ENCODE results near the gene GSTA2.

The GSTA2 gene

DNA sequence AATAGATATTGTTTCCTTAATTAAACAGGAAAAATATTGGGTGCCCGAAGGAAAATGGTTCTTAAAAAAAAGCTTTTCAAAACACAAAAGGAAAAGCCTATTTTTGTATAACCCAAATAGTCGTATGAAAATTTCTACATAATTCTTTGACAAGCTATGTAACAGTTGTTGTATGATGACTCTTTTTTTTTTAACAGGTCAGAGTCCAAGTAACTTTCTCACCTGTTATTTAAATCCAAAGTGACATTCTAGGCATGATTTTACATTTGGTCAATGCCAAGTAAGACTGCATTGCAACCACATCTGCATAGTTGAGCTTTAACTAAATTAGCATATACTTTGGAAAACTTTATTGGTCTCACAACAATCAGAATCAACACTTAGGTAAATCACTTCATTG, 24.1 kb downstream of the GSTA2 start:
- no peak overlapping the region for H3K27ac ChIP-seq (ENCODE audit: low read length, poor library complexity, severe bottlenecking)
- H2BK5ac ChIP-seq (ENCODE audit: low read depth, low read length, poor library complexity, severe bottlenecking) = no peak overlapping the region
- H3K9ac ChIP-seq (ENCODE audit: low read length) = no peak overlapping the region
- no peak overlapping the region for H4K8ac ChIP-seq (ENCODE audit: low read length)
- no peak overlapping the region for H3K4me2 ChIP-seq (ENCODE audit: low read length, poor library complexity, severe bottlenecking)
- no peak overlapping the region for H2AK5ac ChIP-seq (ENCODE audit: low read length, severe bottlenecking)
- no peak overlapping the region for H3K4ac ChIP-seq (ENCODE audit: low read depth in 1 of 2, low read length in 2 of 2)
- H3K4me1 ChIP-seq (ENCODE audit: control insufficient read depth, insufficient read depth, low read depth, low read length) = no peaks in the 10 kb centered on the region
- no peak overlapping the region for H3K4me3 ChIP-seq (ENCODE audit: insufficient read depth in 1 of 2, low read depth in 1 of 2, low read length in 2 of 2)
- H3K14ac ChIP-seq (ENCODE audit: low read length in 2 of 2) = no peak overlapping the region
- no peak overlapping the region for H2BK15ac ChIP-seq (ENCODE audit: low read depth, poor library complexity, severe bottlenecking)
- no peaks in the 10 kb centered on the region for H3K36me3 ChIP-seq (ENCODE audit: control insufficient read depth in 1 of 2, insufficient read depth in 2 of 2, low read depth in 1 of 2, low read length in 2 of 2)
- no peak overlapping the region for H2AFZ ChIP-seq (ENCODE audit: low read depth, low read length)
- H3K79me1 ChIP-seq (replicated peaks; ENCODE audit: low read length, poor library complexity, severe bottlenecking) = no peaks in the 10 kb centered on the region
- H2BK12ac ChIP-seq (ENCODE audit: low read length in 2 of 2) = no peak overlapping the region
- no peak overlapping the region for H2BK120ac ChIP-seq (ENCODE audit: low read depth, low read length)
- H3K23ac ChIP-seq (ENCODE audit: low read length in 2 of 2) = no peak overlapping the region
- DNase-seq = no peak
- peaks cover 3 to 11% of the 10 kb centered on the region in 2 experiments for H3K27me3 ChIP-seq (ENCODE audit: control insufficient read depth in 1 of 2, insufficient read depth in 1 of 2, low read length in 2 of 2)
- no peak overlapping the region for H3K18ac ChIP-seq (ENCODE audit: low read depth in 1 of 2, low read length in 2 of 2)
- peaks cover 11% of the 10 kb centered on the region for H3K9me3 ChIP-seq (ENCODE audit: control insufficient read depth, low read length)
- no peak overlapping the region for H4K91ac ChIP-seq (ENCODE audit: low read length)
- WGBS = no CpG with 5 or more reads among the region's 2 CpGs

GRCh38 chr6:52736145-52736544, 27.1 kb downstream of the GSTA2 start:
- no peak overlapping the region for H3K23ac ChIP-seq (ENCODE audit: low read length in 2 of 2)
- no peak overlapping the region for H2BK5ac ChIP-seq (ENCODE audit: low read depth, low read length, poor library complexity, severe bottlenecking)
- H3K18ac ChIP-seq (ENCODE audit: low read depth in 1 of 2, low read length in 2 of 2) = no peak overlapping the region
- H4K91ac ChIP-seq (ENCODE audit: low read length) = no peak overlapping the region
- H3K4me1 ChIP-seq (ENCODE audit: control insufficient read depth, insufficient read depth, low read depth, low read length) = no peaks in the 10 kb centered on the region
- no peak overlapping the region for H3K4ac ChIP-seq (ENCODE audit: low read depth in 1 of 2, low read length in 2 of 2)
- no peak overlapping the region for H3K9ac ChIP-seq (ENCODE audit: low read length)
- H2BK120ac ChIP-seq (ENCODE audit: low read depth, low read length) = no peak overlapping the region
- no peaks in the 10 kb centered on the region for H3K36me3 ChIP-seq (ENCODE audit: control insufficient read depth in 1 of 2, insufficient read depth in 2 of 2, low read depth in 1 of 2, low read length in 2 of 2)
- WGBS = 90% methylated on average over 1 of the region's 1 CpG
- H3K14ac ChIP-seq (ENCODE audit: low read length in 2 of 2) = no peak overlapping the region
- H3K27me3 ChIP-seq (ENCODE audit: control insufficient read depth in 1 of 2, insufficient read depth in 1 of 2, low read length in 2 of 2) = peaks cover 3 to 5% of the 10 kb centered on the region in 2 experiments
- H3K79me1 ChIP-seq (replicated peaks; ENCODE audit: low read length, poor library complexity, severe bottlenecking) = no peaks in the 10 kb centered on the region
- H2BK15ac ChIP-seq (ENCODE audit: low read depth, poor library complexity, severe bottlenecking) = no peak overlapping the region
- no peak overlapping the region for H2BK12ac ChIP-seq (ENCODE audit: low read length in 2 of 2)
- H4K8ac ChIP-seq (ENCODE audit: low read length) = no peak overlapping the region
- H2AK5ac ChIP-seq (ENCODE audit: low read length, severe bottlenecking) = no peak overlapping the region
- H3K9me3 ChIP-seq (ENCODE audit: control insufficient read depth, low read length) = peaks cover 11% of the 10 kb centered on the region
- DNase-seq = no peak
- no peak overlapping the region for H3K27ac ChIP-seq (ENCODE audit: low read length, poor library complexity, severe bottlenecking)
- H3K4me2 ChIP-seq (ENCODE audit: low read length, poor library complexity, severe bottlenecking) = no peak overlapping the region
- no peak overlapping the region for H3K4me3 ChIP-seq (ENCODE audit: insufficient read depth in 1 of 2, low read depth in 1 of 2, low read length in 2 of 2)
- H2AFZ ChIP-seq (ENCODE audit: low read depth, low read length) = no peak overlapping the region

GRCh38 chr6:52735071-52735470, 28.2 kb downstream of the GSTA2 start:
- no peak overlapping the region for H3K4me2 ChIP-seq (ENCODE audit: low read length, poor library complexity, severe bottlenecking)
- no peak overlapping the region for H3K14ac ChIP-seq (ENCODE audit: low read length in 2 of 2)
- H3K79me1 ChIP-seq (replicated peaks; ENCODE audit: low read length, poor library complexity, severe bottlenecking) = no peaks in the 10 kb centered on the region
- no peak overlapping the region for H3K4me3 ChIP-seq (ENCODE audit: insufficient read depth in 1 of 2, low read depth in 1 of 2, low read length in 2 of 2)
- H3K4me1 ChIP-seq (ENCODE audit: control insufficient read depth, insufficient read depth, low read depth, low read length) = no peaks in the 10 kb centered on the region
- WGBS = 95% methylated on average over 6 of the region's 6 CpGs
- no peak overlapping the region for H4K91ac ChIP-seq (ENCODE audit: low read length)
- H4K8ac ChIP-seq (ENCODE audit: low read length) = no peak overlapping the region
- H3K27me3 ChIP-seq (ENCODE audit: control insufficient read depth in 1 of 2, insufficient read depth in 1 of 2, low read length in 2 of 2) = peaks cover 3 to 5% of the 10 kb centered on the region in 2 experiments
- H2BK5ac ChIP-seq (ENCODE audit: low read depth, low read length, poor library complexity, severe bottlenecking) = no peak overlapping the region
- no peak overlapping the region for H3K9ac ChIP-seq (ENCODE audit: low read length)
- no peaks in the 10 kb centered on the region for H3K36me3 ChIP-seq (ENCODE audit: control insufficient read depth in 1 of 2, insufficient read depth in 2 of 2, low read depth in 1 of 2, low read length in 2 of 2)
- no peak overlapping the region for H2AFZ ChIP-seq (ENCODE audit: low read depth, low read length)
- no peak overlapping the region for H3K18ac ChIP-seq (ENCODE audit: low read depth in 1 of 2, low read length in 2 of 2)
- no peak overlapping the region for H3K27ac ChIP-seq (ENCODE audit: low read length, poor library complexity, severe bottlenecking)
- no peak overlapping the region for H2AK5ac ChIP-seq (ENCODE audit: low read length, severe bottlenecking)
- H3K9me3 ChIP-seq (ENCODE audit: control insufficient read depth, low read length) = peaks cover 5% of the 10 kb centered on the region
- no peak overlapping the region for H2BK15ac ChIP-seq (ENCODE audit: low read depth, poor library complexity, severe bottlenecking)
- no peak for DNase-seq
- H3K23ac ChIP-seq (ENCODE audit: low read length in 2 of 2) = no peak overlapping the region
- no peak overlapping the region for H2BK120ac ChIP-seq (ENCODE audit: low read depth, low read length)
- no peak overlapping the region for H3K4ac ChIP-seq (ENCODE audit: low read depth in 1 of 2, low read length in 2 of 2)
- H2BK12ac ChIP-seq (ENCODE audit: low read length in 2 of 2) = no peak overlapping the region

GRCh38 chr6:52734072-52734471, 29.2 kb downstream of the GSTA2 start:
- no peak overlapping the region for H2BK15ac ChIP-seq (ENCODE audit: low read depth, poor library complexity, severe bottlenecking)
- no peak overlapping the region for H3K14ac ChIP-seq (ENCODE audit: low read length in 2 of 2)
- no peak overlapping the region for H3K9ac ChIP-seq (ENCODE audit: low read length)
- no peak overlapping the region for H2BK5ac ChIP-seq (ENCODE audit: low read depth, low read length, poor library complexity, severe bottlenecking)
- H3K27me3 ChIP-seq (ENCODE audit: control insufficient read depth in 1 of 2, insufficient read depth in 1 of 2, low read length in 2 of 2) = peaks cover 3 to 5% of the 10 kb centered on the region in 2 experiments
- H3K36me3 ChIP-seq (ENCODE audit: control insufficient read depth in 1 of 2, insufficient read depth in 2 of 2, low read depth in 1 of 2, low read length in 2 of 2) = no peaks in the 10 kb centered on the region
- no peak overlapping the region for H2BK12ac ChIP-seq (ENCODE audit: low read length in 2 of 2)
- no peak overlapping the region for H3K4me2 ChIP-seq (ENCODE audit: low read length, poor library complexity, severe bottlenecking)
- DNase-seq = no peak
- H3K4me1 ChIP-seq (ENCODE audit: control insufficient read depth, insufficient read depth, low read depth, low read length) = no peaks in the 10 kb centered on the region
- no peak overlapping the region for H3K4ac ChIP-seq (ENCODE audit: low read depth in 1 of 2, low read length in 2 of 2)
- H3K18ac ChIP-seq (ENCODE audit: low read depth in 1 of 2, low read length in 2 of 2) = no peak overlapping the region
- no peak overlapping the region for H3K23ac ChIP-seq (ENCODE audit: low read length in 2 of 2)
- H2AFZ ChIP-seq (ENCODE audit: low read depth, low read length) = no peak overlapping the region
- no peak overlapping the region for H2BK120ac ChIP-seq (ENCODE audit: low read depth, low read length)
- H4K91ac ChIP-seq (ENCODE audit: low read length) = no peak overlapping the region
- no peaks in the 10 kb centered on the region for H3K9me3 ChIP-seq (ENCODE audit: control insufficient read depth, low read length)
- no peaks in the 10 kb centered on the region for H3K79me1 ChIP-seq (replicated peaks; ENCODE audit: low read length, poor library complexity, severe bottlenecking)
- no peak overlapping the region for H4K8ac ChIP-seq (ENCODE audit: low read length)
- 78% methylated on average over 3 of the region's 3 CpGs for WGBS
- H3K27ac ChIP-seq (ENCODE audit: low read length, poor library complexity, severe bottlenecking) = no peak overlapping the region
- H3K4me3 ChIP-seq (ENCODE audit: insufficient read depth in 1 of 2, low read depth in 1 of 2, low read length in 2 of 2) = no peak overlapping the region
- H2AK5ac ChIP-seq (ENCODE audit: low read length, severe bottlenecking) = no peak overlapping the region

Measured in mesenchymal stem cell (in vitro differentiated cells and primary cell).